ENCODE data around the gene GABRE. TPM values are rescaled to one million over a fixed set of nuclear protein-coding genes. Genes with fewer than 3 reads are reported as not detected.

Gene GABRE
- total RNA-seq, 6 experiments from 2014 or later = 1.2 to 8.4 (median 5.5) TPM

GRCh38 chrX:151912780-151913179 is 61.7 kb downstream of the GABRE start, which contains the start of gene MAGEA4:
Gene MAGEA4, plus strand, starts transcription at chrX:151912889. Its CDS starts 10,776 bp downstream, at chrX:151923665.
- no peaks in the 10 kb centered on the region for H3K27me3 ChIP-seq
- no peak within 1 kb of the TSS for H3K27ac ChIP-seq
- no peaks in the 10 kb centered on the region for H3K4me1 ChIP-seq
- TF ChIP-seq POLR2A (IDR thresholded peaks at IDR 0.05) (no peak), CTCF (IDR thresholded peaks at IDR 0.05) (no peak)
- intact Hi-C loops (cut with DNase I) = no loop called here
- ATAC-seq (no peak), DNase-seq (no peak)
- H3K9me3 ChIP-seq = no peaks in the 10 kb centered on the region
- no peaks in the 10 kb centered on the region for H3K36me3 ChIP-seq
- no peak within 1 kb of the TSS for H3K4me3 ChIP-seq
- 99% methylated on average over 10 of the region's 11 CpGs for WGBS (ENCODE audit: insufficient coverage, low coverage, low lambda C conversion rate, missing lambda C conversion rate)

GRCh38 chrX:151912221-151912620 is 62.3 kb downstream of the GABRE start:
- TF ChIP-seq POLR2A (IDR thresholded peaks at IDR 0.05) (no peak), CTCF (IDR thresholded peaks at IDR 0.05) (no peak)
- ATAC-seq (peak in 1 of 4 donors; percentile 49), DNase-seq (no peak)
- no peaks in the 10 kb centered on the region for H3K27me3 ChIP-seq
- intact Hi-C loops (cut with DNase I) = no loop called here
- H3K4me3 ChIP-seq = no peak overlapping the region
- no peaks in the 10 kb centered on the region for H3K4me1 ChIP-seq
- H3K27ac ChIP-seq = no peak overlapping the region
- no CpG with 5 or more reads among the region's 11 CpGs for WGBS (ENCODE audit: insufficient coverage, low coverage, low lambda C conversion rate, missing lambda C conversion rate)
- no peaks in the 10 kb centered on the region for H3K9me3 ChIP-seq
- no peaks in the 10 kb centered on the region for H3K36me3 ChIP-seq

- Histone ChIP-seq H3K27ac (no peak overlapping the region), H3K9me3 (no peaks in the 10 kb centered on the region), H3K36me3 (no peaks in the 10 kb centered on the region), H3K27me3 (no peaks in the 10 kb centered on the region), H3K4me1 (no peaks in the 10 kb centered on the region), H3K4me3 (no peak overlapping the region)
- TF ChIP-seq POLR2A (IDR thresholded peaks at IDR 0.05) (no peak), CTCF (IDR thresholded peaks at IDR 0.05) (no peak)
- no peak for ATAC-seq
- WGBS (ENCODE audit: insufficient coverage, low coverage, low lambda C conversion rate, missing lambda C conversion rate) = 26% methylated on average over 7 of the region's 12 CpGs
- intact Hi-C loops (cut with DNase I) = no loop called here
- no peak for DNase-seq
Measured at GRCh38 chrX:151904989-151905388, 69.5 kb downstream of the GABRE start.

MicroRNA genes within 50 kb of the gene (microRNA counts, 767-probe panel; counts per million panel counts)
- 237 counts per million for microRNA hsa-miR-224-5p
- microRNA hsa-miR-452-5p = 237 counts per million

Small RNA genes lying within 50 kb of the gene (microRNA-seq; reads per million reads assigned to microRNA genes)
- gene MIR224 (182 to 441 reads per million in 2 donors), gene MIR452 (66.4 to 103 reads per million in 2 donors)

Other genes starting within 250 kb of the GABRE start
- not detected for gene CNGA2, start 239.9 kb downstream of the GABRE start, total RNA-seq
- gene MAGEA4, start 61.8 kb downstream of the GABRE start, total RNA-seq = not detected
- gene MAGEA10, start 163.9 kb upstream of the GABRE start, total RNA-seq = not detected